H9 (cell line): ENCODE measurements around the gene SFI1. TPM values are rescaled to one million over a fixed set of nuclear protein-coding genes. Genes with fewer than 3 reads are reported as not detected.

Source experiments
- DNase-seq: peaks from one replicate; pipeline ENCODE4 v3.0.0-alpha.2; 2017
- H2AFZ ChIP-seq: one replicate; pipeline ENCODE4 v1.6.1; 2013; ENCODE audit warnings: mild to moderate bottlenecking, low read length, control low read depth, moderate library complexity
- H2AK5ac ChIP-seq: 2 replicates; pipeline ENCODE4 v1.6.1; 2013; ENCODE audit warnings: low read length, control low read depth, mixed read lengths; ENCODE audit not compliant: insufficient read length
- H2BK120ac ChIP-seq: one replicate; pipeline ENCODE4 v1.6.1; 2013; ENCODE audit warnings: low read depth, mild to moderate bottlenecking, low read length, control low read depth, inconsistent platforms; ENCODE audit not compliant: poor library complexity, severe bottlenecking
- H2BK12ac ChIP-seq: 2 replicates; pipeline ENCODE4 v1.6.1; 2013; ENCODE audit warnings: low read length, control low read depth, mixed read lengths, low read depth; ENCODE audit not compliant: insufficient read length
- H2BK15ac ChIP-seq: 2 replicates; pipeline ENCODE4 v1.6.1; 2013; ENCODE audit warnings: low read depth, low read length, control low read depth
- H2BK20ac ChIP-seq: one replicate; pipeline ENCODE4 v1.6.1; 2013; ENCODE audit warnings: low read depth, mild to moderate bottlenecking, low read length, control low read depth, inconsistent platforms; ENCODE audit not compliant: poor library complexity, severe bottlenecking
- H2BK5ac ChIP-seq: 2 replicates; pipeline ENCODE4 v1.6.1; 2013; ENCODE audit warnings: low read length, control low read depth, mixed read lengths; ENCODE audit not compliant: insufficient read length
- H3K14ac ChIP-seq: 2 replicates; pipeline ENCODE4 v1.6.1; 2013; ENCODE audit warnings: low read length, control low read depth; ENCODE audit not compliant: insufficient read depth
- H3K18ac ChIP-seq: 2 replicates; pipeline ENCODE4 v1.6.1; 2013; ENCODE audit warnings: low read depth, mild to moderate bottlenecking, mixed read lengths, low read length, control low read depth; ENCODE audit not compliant: insufficient read length
- H3K23ac ChIP-seq: 2 replicates; pipeline ENCODE4 v1.6.1; 2013; ENCODE audit warnings: low read length, control low read depth, mixed read lengths, low read depth; ENCODE audit not compliant: insufficient read length
- H3K23me2 ChIP-seq: 2 replicates; pipeline ENCODE4 v1.6.1; 2013; ENCODE audit warnings: low read depth, mild to moderate bottlenecking, mixed read lengths, low read length, control low read depth; ENCODE audit not compliant: insufficient read length, poor library complexity, severe bottlenecking
- H3K27ac ChIP-seq: 2 replicates; pipeline ENCODE4 v1.5.1; 2013; ENCODE audit warnings: low read length, control low read depth, mixed read lengths, low read depth; ENCODE audit not compliant: insufficient read length
- H3K27me3 ChIP-seq: 2 replicates; pipeline ENCODE4 v1.6.1; 2013; ENCODE audit warnings: low read length, control low read depth, inconsistent platforms; ENCODE audit not compliant: insufficient read depth
- H3K4ac ChIP-seq: 2 replicates; pipeline ENCODE4 v1.6.1; 2013; ENCODE audit warnings: low read depth, mild to moderate bottlenecking, control low read depth, inconsistent platforms, low read length, moderate library complexity
- H3K4me1 ChIP-seq: 2 replicates; pipeline ENCODE4 v1.6.1; 2013; ENCODE audit warnings: low read length, control low read depth, inconsistent platforms; ENCODE audit not compliant: insufficient read depth
- H3K4me2 ChIP-seq: 2 replicates; pipeline ENCODE4 v1.6.1; 2013; ENCODE audit warnings: low read length, control low read depth, mixed read lengths; ENCODE audit not compliant: insufficient read length, insufficient read depth
- H3K56ac ChIP-seq: 2 replicates; pipeline ENCODE4 v1.6.1; 2013; ENCODE audit warnings: low read depth, mild to moderate bottlenecking, mixed read lengths, low read length, control low read depth; ENCODE audit not compliant: insufficient read length
- H3K79me1 ChIP-seq: 2 replicates; pipeline ENCODE4 v1.6.1; 2013; ENCODE audit warnings: low read depth, mild to moderate bottlenecking, moderate library complexity, low read length, control low read depth, inconsistent platforms; ENCODE audit not compliant: insufficient read depth, poor library complexity, severe bottlenecking
- H3K79me2 ChIP-seq: 2 replicates; pipeline ENCODE4 v1.6.1; 2013; ENCODE audit warnings: low read length, control low read depth, inconsistent platforms; ENCODE audit not compliant: insufficient read depth
- H3K9ac ChIP-seq: 2 replicates; pipeline ENCODE4 v1.6.1; 2013; ENCODE audit warnings: low read length, control low read depth, mixed read lengths; ENCODE audit not compliant: insufficient read length; ENCODE audit errors: extremely low read depth
- H3K9me3 ChIP-seq: one replicate; pipeline ENCODE4 v1.6.1; 2013; ENCODE audit warnings: low read depth, low read length, inconsistent platforms; ENCODE audit not compliant: control insufficient read depth
- H3T11ph ChIP-seq: one replicate; pipeline ENCODE4 v1.6.1; 2013; ENCODE audit warnings: mild to moderate bottlenecking, low read length, control low read depth, inconsistent platforms
- H4K20me1 ChIP-seq: one replicate; pipeline ENCODE4 v1.6.1; 2013; ENCODE audit not compliant: control insufficient read depth, insufficient read length, insufficient read depth
- H4K5ac ChIP-seq: 2 replicates; pipeline ENCODE4 v1.6.1; 2013; ENCODE audit warnings: low read depth, mild to moderate bottlenecking, mixed read lengths, low read length, control low read depth; ENCODE audit not compliant: insufficient read length
- H4K8ac ChIP-seq: replicated peaks from 2 replicates; pipeline ENCODE4 v1.6.1; 2013; ENCODE audit warnings: low read length, control low read depth, mixed read lengths, low read depth; ENCODE audit not compliant: insufficient read length
- H4K91ac ChIP-seq: 2 replicates; pipeline ENCODE4 v1.6.1; 2013; ENCODE audit warnings: low read depth, mild to moderate bottlenecking, moderate library complexity, mixed read lengths, low read length, control low read depth; ENCODE audit not compliant: insufficient read length
- H3K27ac Mint-ChIP-seq, 3 experiments: 2 replicates in 2 of 3; 3 replicates in 1 of 3; pipeline ENCODE4 v1.8.0; 2020 to 2021; ENCODE audit warnings: mixed read lengths in 3 of 3, mild to moderate bottlenecking in 1 of 3, moderate library complexity in 1 of 3
- H3K27me3 Mint-ChIP-seq: 2 replicates; pipeline ENCODE4 v1.8.0; 2021; ENCODE audit warnings: low read depth, mild to moderate bottlenecking, moderate library complexity, mixed read lengths
- H3K36me3 Mint-ChIP-seq, 3 experiments: 2 replicates in 2 of 3; 3 replicates in 1 of 3; pipeline ENCODE4 v1.8.0; 2020 to 2021; ENCODE audit warnings: low read depth in 3 of 3, mixed read lengths in 3 of 3; ENCODE audit not compliant: insufficient read depth in 1 of 3
- H3K4me1 Mint-ChIP-seq, 2 experiments: 2 replicates each; pipeline ENCODE4 v1.8.0; 2020; ENCODE audit warnings: mixed read lengths in 2 of 2
- H3K4me3 Mint-ChIP-seq, 2 experiments: 2 replicates in 1 of 2; 3 replicates in 1 of 2; pipeline ENCODE4 v1.8.0; 2020 to 2021; ENCODE audit warnings: mild to moderate bottlenecking in 2 of 2, mixed read lengths in 2 of 2, moderate library complexity in 1 of 2
- H3K9me3 Mint-ChIP-seq, 2 experiments: 2 replicates in 1 of 2; 3 replicates in 1 of 2; pipeline ENCODE4 v1.8.0; 2020; ENCODE audit warnings: mild to moderate bottlenecking in 2 of 2, mixed read lengths in 2 of 2, moderate library complexity in 1 of 2
- CTCF ChIP-seq: fragments of 200-600 bp; sonication (generic); conservative IDR thresholded peaks from 3 replicates; pipeline ENCODE4 v1.8.0; 2021; ENCODE audit warnings: antibody characterized with exemption, mild to moderate bottlenecking
- WGBS: extraction: QIAGEN DNeasy Blood & Tissue Kit; methylation state at CpG from one replicate; pipeline ENCODE4 v1.1.7; 2013; ENCODE audit warnings: missing lambda C conversion rate, low lambda C conversion rate, mixed read lengths; ENCODE audit not compliant: insufficient read length; ENCODE audit errors: extremely low coverage; 5-methylcytosine and 5-hydroxymethylcytosine counted together
- total RNA-seq: library from RNA; stranded (reverse); gene quantifications from 2 replicates; pipeline ENCODE4 v1.2.1, GENCODE V29; 2021

Gene SFI1
- total RNA-seq, 1 experiment from 2014 or later, result 26.4 TPM

- no peak overlapping the region for H2BK5ac ChIP-seq
- peak overlapping the region; percentile 65 for H3K4me2 ChIP-seq
- H3K18ac ChIP-seq, result no peak overlapping the region
- no peak overlapping the region for H3K56ac ChIP-seq
- Mint-ChIP-seq H3K9me3 (no peaks in the 10 kb centered on the region; a peak in 1 of 5 replicates), H3K27ac (peak overlapping the region in 2 of 3 experiments; percentile 91 to 96; a peak in 3 of 7 replicates), H3K4me1 (peaks cover 28 to 29% of the 10 kb centered on the region in 2 experiments), H3K4me3 (peak overlapping the region; percentile 88), H3K36me3 (peaks cover 0 to 6% (median 0%) of the 10 kb centered on the region in 3 experiments; a peak in 3 of 7 replicates), H3K27me3 (no peaks in the 10 kb centered on the region)
- no peak overlapping the region for H2BK12ac ChIP-seq
- no peak overlapping the region for H2BK15ac ChIP-seq
- no peak overlapping the region for H4K5ac ChIP-seq
- H2BK120ac ChIP-seq, result no peak overlapping the region
- H2AK5ac ChIP-seq, result no peak overlapping the region
- no peaks in the 10 kb centered on the region for H3K27me3 ChIP-seq
- peaks cover 6% of the 10 kb centered on the region for H4K20me1 ChIP-seq
- no peaks in the 10 kb centered on the region for H3K9me3 ChIP-seq
- H2AFZ ChIP-seq, result no peak overlapping the region
- H3K23me2 ChIP-seq, result peaks cover 7% of the 10 kb centered on the region
- no peak overlapping the region for H3K27ac ChIP-seq
- no peak overlapping the region for H4K91ac ChIP-seq
- no CpG with 5 or more reads among the region's 65 CpGs for WGBS
- H3K4me1 ChIP-seq, result no peaks in the 10 kb centered on the region; the same call in 1 of the 2 replicates
- H3K23ac ChIP-seq, result no peak overlapping the region
- peak overlapping the region; percentile 43 for H3K9ac ChIP-seq
- H3T11ph ChIP-seq, result no peak overlapping the region
- H3K14ac ChIP-seq, result peak overlapping the region; percentile 32; the same call in 1 of the 2 replicates
- TF ChIP-seq CTCF, result peak; percentile 17; the same call in 2 of the 3 replicates
- H4K8ac ChIP-seq, result no peak overlapping the region
- no peak overlapping the region for H3K4ac ChIP-seq
- DNase-seq, result peak; percentile 90
- no peak overlapping the region for H2BK20ac ChIP-seq
- H3K79me2 ChIP-seq, result peaks cover 9% of the 10 kb centered on the region; the same call in 1 of the 2 replicates
- H3K79me1 ChIP-seq, result peaks cover 2% of the 10 kb centered on the region
These were observed 134.3 kb downstream of the SFI1 start for GRCh38 chr22:31630331-31631329.
